MM.1S (cell line): ENCODE results near the gene FAM9C.

Experiments used
- DNase-seq: peaks from one replicate; pipeline ENCODE4 v3.0.0-alpha.2; 2015
- H2AFZ ChIP-seq: fragments of 300-600 bp; sonication (generic); 2 replicates; pipeline ENCODE4 v1.6.0; 2016; ENCODE audit warnings: antibody characterized with exemption, low read length
- H3F3A ChIP-seq: fragments of 300-600 bp; sonication (generic); 2 replicates; pipeline ENCODE4 v1.6.1; 2016; ENCODE audit warnings: mild to moderate bottlenecking, antibody characterized with exemption, low read length, moderate library complexity, mixed read lengths; ENCODE audit not compliant: insufficient read depth
- H3K27ac ChIP-seq: fragments of 300-600 bp; sonication (generic); 2 replicates; pipeline ENCODE4 v1.5.1; 2016; ENCODE audit warnings: mild to moderate bottlenecking, low read length
- H3K27me3 ChIP-seq: fragments of 300-600 bp; sonication (generic); replicated peaks from 2 replicates; pipeline ENCODE4 v1.6.0; 2016; ENCODE audit warnings: low read length; ENCODE audit not compliant: insufficient read depth
- H3K36me3 ChIP-seq: fragments of 300-600 bp; sonication (generic); replicated peaks from 2 replicates; pipeline ENCODE4 v1.6.1; 2016; ENCODE audit warnings: mild to moderate bottlenecking, low read length, mixed read lengths; ENCODE audit not compliant: insufficient read depth
- H3K4me1 ChIP-seq: fragments of 300-600 bp; sonication (generic); 2 replicates; pipeline ENCODE4 v1.6.1; 2016; ENCODE audit warnings: low read length, mixed read lengths
- H3K4me2 ChIP-seq: fragments of 300-600 bp; sonication (generic); 2 replicates; pipeline ENCODE4 v1.6.0; 2016; ENCODE audit warnings: low read depth, low read length
- H3K4me3 ChIP-seq: fragments of 300-600 bp; sonication (generic); 2 replicates; pipeline ENCODE4 v1.5.1; 2016; ENCODE audit warnings: low read length, mixed read lengths
- H3K79me2 ChIP-seq: fragments of 300-600 bp; sonication (generic); 2 replicates; pipeline ENCODE4 v1.6.1; 2016; ENCODE audit warnings: mixed run types, low read length, mixed read lengths
- H3K9ac ChIP-seq: fragments of 300-600 bp; sonication (generic); 2 replicates; pipeline ENCODE4 v1.6.1; 2016; ENCODE audit warnings: low read length, mixed read lengths
- H3K9me2 ChIP-seq: fragments of 300-600 bp; sonication (generic); replicated peaks from 2 replicates; pipeline ENCODE4 v1.6.1; 2016; ENCODE audit warnings: mild to moderate bottlenecking, low read length, mixed read lengths; ENCODE audit not compliant: insufficient read depth
- H3K9me3 ChIP-seq: fragments of 300-600 bp; sonication (generic); replicated peaks from 2 replicates; pipeline ENCODE4 v1.6.1; 2016; ENCODE audit warnings: mild to moderate bottlenecking, low read length, mixed read lengths; ENCODE audit not compliant: insufficient read depth
- H4K20me1 ChIP-seq: fragments of 300-600 bp; sonication (generic); 2 replicates; pipeline ENCODE4 v1.6.1; 2016; ENCODE audit warnings: mild to moderate bottlenecking, low read length, moderate library complexity, mixed read lengths; ENCODE audit not compliant: insufficient read depth
- CTCF ChIP-seq: fragments of 300-600 bp; sonication (generic); IDR thresholded peaks from 2 replicates; pipeline ENCODE4 v1.5.1; 2016; ENCODE audit warnings: antibody characterized with exemption, low read length, mixed read lengths
- EZH2 ChIP-seq: fragments of 300-600 bp; sonication (generic); optimal IDR thresholded peaks from 2 replicates; pipeline ENCODE3; 2017; ENCODE audit warnings: low read depth, mild to moderate bottlenecking, antibody characterized with exemption, low read length, mixed read lengths
- EZH2phosphoT487 ChIP-seq: fragments of 300-600 bp; sonication (generic); IDR thresholded peaks from 2 replicates; pipeline ENCODE4 v1.6.1; 2018; ENCODE audit warnings: antibody characterized with exemption, low read length

Gene FAM9C

DNA sequence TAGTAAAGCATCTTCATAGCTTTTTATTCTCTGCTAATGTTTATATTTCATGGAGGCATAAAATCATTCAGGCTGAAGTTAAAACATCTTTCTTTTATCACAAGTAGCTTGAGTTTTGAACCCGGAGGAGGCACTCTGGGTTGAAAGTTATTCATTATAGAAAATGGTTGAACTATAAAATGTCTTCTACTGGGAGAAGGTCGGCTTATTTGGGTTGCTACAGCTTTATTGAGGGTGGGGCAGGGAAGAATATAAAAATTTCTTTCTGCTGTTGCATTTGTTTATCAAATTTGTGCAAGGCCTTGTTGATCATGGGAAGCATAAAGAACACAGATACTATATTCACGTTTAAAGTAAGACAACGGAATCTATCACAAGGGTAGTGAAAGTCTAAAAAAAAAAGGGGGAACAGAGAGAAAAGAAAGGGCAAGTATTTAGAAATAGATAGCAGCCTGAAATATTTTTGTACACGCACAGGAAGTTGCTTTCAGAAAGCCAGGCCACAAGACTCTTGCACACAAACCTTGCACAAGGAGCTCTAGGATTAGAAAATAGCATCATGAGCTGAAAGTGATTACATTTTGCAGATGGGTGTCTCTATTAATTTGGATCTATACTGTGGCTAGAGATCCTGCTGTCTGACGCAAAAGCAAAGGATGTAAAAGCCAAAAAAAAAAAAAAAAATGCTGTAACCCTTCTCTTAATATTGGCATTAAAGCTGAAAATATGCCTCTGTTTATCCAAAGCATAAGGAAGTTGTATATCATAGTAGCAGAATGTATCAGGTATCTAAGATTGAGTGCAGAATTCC lies 37.2 kb upstream of the FAM9C start:
- H3K36me3 ChIP-seq = no peaks in the 10 kb centered on the region
- peaks cover 23% of the 10 kb centered on the region for H3K4me1 ChIP-seq
- TF ChIP-seq CTCF (no peak), EZH2 (no peak), EZH2phosphoT487 (no peak)
- no peaks in the 10 kb centered on the region for H4K20me1 ChIP-seq
- H3K4me3 ChIP-seq = no peak overlapping the region
- H3F3A ChIP-seq = no peaks in the 10 kb centered on the region
- no peaks in the 10 kb centered on the region for H3K9me2 ChIP-seq
- H3K9ac ChIP-seq = no peak overlapping the region
- DNase-seq = peak; percentile 39
- H3K4me2 ChIP-seq = peak overlapping the region; percentile 41; the same call in 1 of the 2 replicates
- H2AFZ ChIP-seq = no peak overlapping the region
- no peaks in the 10 kb centered on the region for H3K9me3 ChIP-seq
- no peak overlapping the region for H3K27ac ChIP-seq
- H3K27me3 ChIP-seq = peaks cover 9% of the 10 kb centered on the region; the same call in 1 of the 2 replicates
- no peaks in the 10 kb centered on the region for H3K79me2 ChIP-seq

DNA sequence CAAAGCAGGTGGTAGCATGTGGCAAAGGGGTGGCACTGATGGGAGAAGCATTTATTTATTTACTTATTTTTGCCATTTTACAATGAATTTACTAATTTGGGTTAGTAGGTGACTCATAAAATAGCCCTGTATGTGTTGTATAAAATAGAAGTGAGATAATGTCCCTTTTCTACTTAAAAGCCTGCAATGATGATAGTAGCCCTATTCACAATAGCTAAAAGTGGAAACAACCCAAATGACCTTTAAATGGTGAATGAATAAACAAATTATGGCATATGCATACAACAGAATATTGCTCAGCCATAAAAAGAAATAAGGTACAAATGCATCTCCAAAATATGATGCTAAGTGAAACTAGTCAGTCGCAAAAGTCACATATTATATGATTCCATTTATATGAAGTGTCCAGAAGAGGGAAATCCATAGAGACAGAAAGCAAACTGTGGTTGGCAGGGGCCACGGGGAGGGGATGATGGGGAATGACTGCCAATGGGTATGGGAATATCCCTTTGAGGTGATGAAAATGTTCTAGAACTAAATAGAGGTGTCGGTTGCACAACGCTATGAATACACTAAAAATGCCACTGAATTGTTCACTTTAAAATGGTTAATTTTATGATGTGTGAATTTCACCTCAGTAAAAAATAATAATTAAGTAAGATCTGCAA lies 35.8 kb upstream of the FAM9C start:
- Histone ChIP-seq H3K4me3 (no peak overlapping the region), H2AFZ (no peak overlapping the region), H3K36me3 (no peaks in the 10 kb centered on the region), H3K9me3 (no peaks in the 10 kb centered on the region), H3F3A (no peaks in the 10 kb centered on the region), H3K9ac (no peak overlapping the region), H3K27ac (no peak overlapping the region), H3K4me2 (no peak overlapping the region), H3K9me2 (no peaks in the 10 kb centered on the region), H3K79me2 (no peaks in the 10 kb centered on the region), H3K4me1 (peaks cover 20% of the 10 kb centered on the region), H4K20me1 (no peaks in the 10 kb centered on the region), H3K27me3 (peaks cover 9% of the 10 kb centered on the region; the same call in 1 of the 2 replicates)
- DNase-seq = no peak
- TF ChIP-seq EZH2 (no peak), CTCF (no peak), EZH2phosphoT487 (no peak)

DNA sequence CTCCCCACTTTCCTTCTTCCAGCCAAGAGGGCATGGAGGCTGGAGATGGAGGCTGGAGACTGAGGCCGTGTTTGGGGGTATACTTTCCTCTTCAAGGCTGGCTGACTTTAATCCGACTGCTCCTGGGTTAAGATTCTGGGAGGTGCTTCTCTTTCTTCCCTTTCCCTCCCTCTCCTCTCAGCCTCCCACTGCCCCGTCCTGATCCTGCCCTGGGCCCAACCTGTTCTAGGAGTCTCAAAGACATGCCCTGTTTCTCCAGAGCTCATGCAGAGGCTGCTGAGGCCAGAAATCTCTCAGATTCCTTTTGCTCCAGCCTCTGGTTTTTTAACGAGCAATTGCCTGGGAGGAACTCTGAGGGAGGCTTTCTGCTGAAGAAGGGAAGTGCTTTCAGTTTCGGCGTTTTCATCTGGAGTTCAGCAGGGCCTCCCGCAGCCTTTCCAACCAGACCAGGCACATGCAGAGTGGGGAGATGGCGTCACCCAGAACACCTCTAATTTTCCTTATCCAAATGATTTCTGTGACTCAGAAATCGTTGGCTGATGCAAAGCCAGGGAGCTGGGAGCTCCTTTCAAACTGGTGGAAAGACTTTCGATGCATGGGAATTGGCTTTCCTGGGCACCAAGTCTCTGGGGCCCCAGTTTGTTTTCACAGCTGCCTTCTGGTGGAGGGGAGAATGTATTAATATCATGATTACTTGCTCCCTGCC lies 34.5 kb upstream of the FAM9C start:
- Histone ChIP-seq H4K20me1 (no peaks in the 10 kb centered on the region), H2AFZ (no peak overlapping the region), H3K27me3 (peaks cover 9% of the 10 kb centered on the region; the same call in 1 of the 2 replicates), H3K9ac (no peak overlapping the region), H3K4me1 (peaks cover 20% of the 10 kb centered on the region), H3K27ac (no peak overlapping the region), H3K79me2 (no peaks in the 10 kb centered on the region), H3K9me2 (no peaks in the 10 kb centered on the region), H3K4me2 (no peak overlapping the region), H3K36me3 (no peaks in the 10 kb centered on the region), H3F3A (no peaks in the 10 kb centered on the region), H3K4me3 (no peak overlapping the region), H3K9me3 (no peaks in the 10 kb centered on the region)
- DNase-seq = no peak
- no peak for TF ChIP-seq EZH2phosphoT487
- no peak for TF ChIP-seq EZH2
